SK-N-SH treated with all-trans-retinoic acid at 6 μM for 48 hours (cell line): ENCODE results near the gene ARID1B.

Experiments
- ATAC-seq: fragments of 200-7000 bp; cut with Tn5 transposase; 3 replicates; pipeline ENCODE4 v1.9.1; 2020; ENCODE audit warnings: mild to moderate bottlenecking, moderate library complexity
- ARNTL ChIP-seq: fragments of 450-650 bp; formaldehyde crosslinking; IDR thresholded peaks from 2 replicates; pipeline ENCODE4 v1.5.0; 2020; ENCODE audit warnings: low read depth, mild to moderate bottlenecking, moderate library complexity, borderline replicate concordance
- BACH2 ChIP-seq: fragments of 250-450 bp; sonication (Bioruptor Pico); IDR thresholded peaks from 2 replicates; pipeline ENCODE4 v1.9.0; 2021; ENCODE audit warnings: mild to moderate bottlenecking, borderline replicate concordance
- CSDC2 ChIP-seq: fragments of 250-450 bp; sonication (Bioruptor Pico); IDR thresholded peaks from 2 replicates; pipeline ENCODE4 v1.5.0; 2020; ENCODE audit warnings: mild to moderate bottlenecking, moderate library complexity
- ESRRG ChIP-seq: fragments of 250-450 bp; sonication (Bioruptor Pico); IDR thresholded peaks from 2 replicates; pipeline ENCODE4 v1.6.1; 2021; ENCODE audit warnings: mild to moderate bottlenecking
- OSR1 ChIP-seq: fragments of 250-450 bp; sonication (Bioruptor Pico); IDR thresholded peaks from 2 replicates; pipeline ENCODE4 v1.8.0; 2022; ENCODE audit warnings: moderate library complexity, mild to moderate bottlenecking, inconsistent platforms
- RARB ChIP-seq: fragments of 250-450 bp; sonication (Bioruptor Pico); IDR thresholded peaks from 2 replicates; pipeline ENCODE4 v1.8.0; 2021; ENCODE audit warnings: mild to moderate bottlenecking, moderate library complexity
- SNAI2 ChIP-seq: fragments of 250-450 bp; sonication (Bioruptor Pico); IDR thresholded peaks from 2 replicates; pipeline ENCODE4 v1.5.0; 2020; ENCODE audit warnings: mild to moderate bottlenecking, moderate library complexity
- TOX ChIP-seq: fragments of 250-450 bp; sonication (Bioruptor Pico); IDR thresholded peaks from 2 replicates; pipeline ENCODE4 v1.8.0; 2021; ENCODE audit warnings: mild to moderate bottlenecking, moderate library complexity, borderline replicate concordance
- ZC3H10 ChIP-seq: fragments of 250-450 bp; sonication (Bioruptor Pico); IDR thresholded peaks from 2 replicates; pipeline ENCODE4 v1.5.1; 2021; ENCODE audit warnings: mild to moderate bottlenecking, moderate library complexity
- ZNF565 ChIP-seq: fragments of 450-650 bp; formaldehyde crosslinking; conservative IDR thresholded peaks from 2 replicates; pipeline ENCODE4 v1.5.0; 2020; ENCODE audit warnings: low read depth, mild to moderate bottlenecking, moderate library complexity
- ZNF70 ChIP-seq: fragments of 450-650 bp; formaldehyde crosslinking; IDR thresholded peaks from 2 replicates; pipeline ENCODE4 v1.5.0; 2020; ENCODE audit warnings: mild to moderate bottlenecking, moderate library complexity
- TF ChIP-seq, protein P1 (sequence below): fragments of 250-450 bp; sonication (Bioruptor Pico); IDR thresholded peaks from 2 replicates; pipeline ENCODE4 v1.5.1; 2020; ENCODE audit warnings: low read depth, mild to moderate bottlenecking, moderate library complexity
- TF ChIP-seq, protein P2 (sequence below): fragments of 250-450 bp; sonication (Bioruptor Pico); IDR thresholded peaks from 2 replicates; pipeline ENCODE4 v1.8.0; 2020; ENCODE audit warnings: mild to moderate bottlenecking, moderate library complexity, borderline replicate concordance
- TF ChIP-seq, protein P3 (sequence below): fragments of 250-450 bp; sonication (Bioruptor Pico); IDR thresholded peaks from 2 replicates; pipeline ENCODE4 v1.5.1; 2021; ENCODE audit warnings: mild to moderate bottlenecking, moderate library complexity
- TF ChIP-seq, protein P4 (sequence below): fragments of 250-450 bp; sonication (Bioruptor Pico); IDR thresholded peaks from 2 replicates; pipeline ENCODE4 v1.5.0; 2020; ENCODE audit warnings: mild to moderate bottlenecking, moderate library complexity

The ARID1B gene

DNA sequence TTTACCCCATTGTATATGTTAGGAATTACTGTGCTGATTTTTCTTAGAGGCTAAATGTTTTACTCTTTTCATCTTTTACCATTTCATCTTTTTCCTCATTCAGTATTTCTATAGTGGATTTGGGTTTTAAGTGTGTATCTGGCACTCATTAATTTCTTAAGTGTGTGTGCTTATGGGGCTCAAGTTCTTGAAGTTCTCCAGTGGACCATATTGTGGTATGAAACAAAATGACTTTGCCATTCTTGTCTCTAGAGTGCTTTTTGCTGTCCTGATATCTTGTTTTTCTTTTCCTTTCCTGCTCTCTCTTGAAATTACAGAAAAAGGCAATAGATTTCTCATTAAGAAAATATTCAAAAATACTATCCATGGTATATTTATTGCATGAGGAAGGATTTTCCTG, 123.1 kb downstream of the ARID1B start:
- no peak for ATAC-seq
- TF ChIP-seq, protein P1, sequence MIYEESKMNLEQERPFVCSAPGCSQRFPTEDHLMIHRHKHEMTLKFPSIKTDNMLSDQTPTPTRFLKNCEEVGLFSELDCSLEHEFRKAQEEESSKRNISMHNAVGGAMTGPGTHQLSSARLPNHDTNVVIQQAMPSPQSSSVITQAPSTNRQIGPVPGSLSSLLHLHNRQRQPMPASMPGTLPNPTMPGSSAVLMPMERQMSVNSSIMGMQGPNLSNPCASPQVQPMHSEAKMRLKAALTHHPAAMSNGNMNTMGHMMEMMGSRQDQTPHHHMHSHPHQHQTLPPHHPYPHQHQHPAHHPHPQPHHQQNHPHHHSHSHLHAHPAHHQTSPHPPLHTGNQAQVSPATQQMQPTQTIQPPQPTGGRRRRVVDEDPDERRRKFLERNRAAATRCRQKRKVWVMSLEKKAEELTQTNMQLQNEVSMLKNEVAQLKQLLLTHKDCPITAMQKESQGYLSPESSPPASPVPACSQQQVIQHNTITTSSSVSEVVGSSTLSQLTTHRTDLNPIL (CRISPR knock-in tag): no peak
- no peak for TF ChIP-seq RARB (CRISPR knock-in tag)
- no peak for TF ChIP-seq BACH2
- TF ChIP-seq ZC3H10 (CRISPR knock-in tag): no peak
- TF ChIP-seq TOX (CRISPR knock-in tag): no peak
- TF ChIP-seq ZNF565 (CRISPR knock-in tag): no peak
- TF ChIP-seq, protein P2, sequence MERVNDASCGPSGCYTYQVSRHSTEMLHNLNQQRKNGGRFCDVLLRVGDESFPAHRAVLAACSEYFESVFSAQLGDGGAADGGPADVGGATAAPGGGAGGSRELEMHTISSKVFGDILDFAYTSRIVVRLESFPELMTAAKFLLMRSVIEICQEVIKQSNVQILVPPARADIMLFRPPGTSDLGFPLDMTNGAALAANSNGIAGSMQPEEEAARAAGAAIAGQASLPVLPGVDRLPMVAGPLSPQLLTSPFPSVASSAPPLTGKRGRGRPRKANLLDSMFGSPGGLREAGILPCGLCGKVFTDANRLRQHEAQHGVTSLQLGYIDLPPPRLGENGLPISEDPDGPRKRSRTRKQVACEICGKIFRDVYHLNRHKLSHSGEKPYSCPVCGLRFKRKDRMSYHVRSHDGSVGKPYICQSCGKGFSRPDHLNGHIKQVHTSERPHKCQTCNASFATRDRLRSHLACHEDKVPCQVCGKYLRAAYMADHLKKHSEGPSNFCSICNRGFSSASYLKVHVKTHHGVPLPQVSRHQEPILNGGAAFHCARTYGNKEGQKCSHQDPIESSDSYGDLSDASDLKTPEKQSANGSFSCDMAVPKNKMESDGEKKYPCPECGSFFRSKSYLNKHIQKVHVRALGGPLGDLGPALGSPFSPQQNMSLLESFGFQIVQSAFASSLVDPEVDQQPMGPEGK (CRISPR knock-in tag): no peak
- TF ChIP-seq SNAI2 (CRISPR knock-in tag): no peak

DNA sequence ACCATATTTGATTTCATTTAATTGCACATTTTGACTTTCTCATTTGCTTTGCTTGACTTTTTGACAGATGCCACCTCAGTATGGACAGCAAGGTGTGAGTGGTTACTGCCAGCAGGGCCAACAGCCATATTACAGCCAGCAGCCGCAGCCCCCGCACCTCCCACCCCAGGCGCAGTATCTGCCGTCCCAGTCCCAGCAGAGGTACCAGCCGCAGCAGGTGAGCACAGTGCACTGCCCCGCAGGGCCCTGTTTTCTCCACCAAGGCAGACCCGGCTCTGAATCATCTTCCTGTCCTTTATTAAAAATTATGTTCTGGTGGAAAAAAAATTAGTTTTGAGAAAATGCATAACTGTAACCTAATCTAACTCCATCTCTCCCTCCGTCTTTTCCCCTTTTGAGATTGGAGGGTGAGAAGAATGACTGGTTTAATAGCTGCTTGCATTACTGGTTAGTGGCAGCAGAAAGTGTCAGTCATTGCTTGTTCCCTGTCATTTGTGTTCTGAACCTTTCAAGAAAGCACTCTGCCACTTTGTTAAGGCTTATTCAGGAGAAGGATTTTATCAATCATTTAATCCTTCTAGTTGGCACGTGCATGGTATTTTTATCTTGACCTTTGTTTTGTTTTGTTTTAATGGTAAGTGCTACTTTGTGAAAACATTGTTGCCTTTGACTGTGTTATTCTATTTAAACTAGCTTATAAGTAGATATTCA, 124.3 kb downstream of the ARID1B start:
- TF ChIP-seq CSDC2: no peak
- no peak for TF ChIP-seq ARNTL (CRISPR knock-in tag)
- TF ChIP-seq, protein P2 (CRISPR knock-in tag): no peak
- TF ChIP-seq RARB (CRISPR knock-in tag): no peak
- TF ChIP-seq ZC3H10 (CRISPR knock-in tag): no peak
- ATAC-seq: peak; percentile 82

DNA sequence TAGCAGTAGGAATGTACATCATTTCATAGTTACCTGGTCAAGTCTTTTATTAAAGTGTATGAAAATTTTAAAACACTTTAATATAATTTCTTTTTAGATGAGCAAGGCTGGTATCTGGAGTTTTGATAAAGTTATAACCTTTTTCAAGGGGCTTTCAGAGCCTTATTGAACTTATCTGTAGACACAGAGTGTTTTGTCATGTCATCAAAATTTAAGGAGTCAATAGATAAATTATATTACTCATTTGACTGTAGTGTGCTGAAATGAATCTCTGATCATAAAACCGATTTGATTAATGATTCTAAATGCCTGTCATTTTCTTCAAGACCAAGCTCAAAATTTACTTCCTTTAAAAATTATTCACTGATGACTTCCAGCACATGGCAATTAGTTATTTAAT, 125.6 kb downstream of the ARID1B start:
- no peak for ATAC-seq
- TF ChIP-seq, protein P2 (CRISPR knock-in tag): no peak
- TF ChIP-seq, protein P3, sequence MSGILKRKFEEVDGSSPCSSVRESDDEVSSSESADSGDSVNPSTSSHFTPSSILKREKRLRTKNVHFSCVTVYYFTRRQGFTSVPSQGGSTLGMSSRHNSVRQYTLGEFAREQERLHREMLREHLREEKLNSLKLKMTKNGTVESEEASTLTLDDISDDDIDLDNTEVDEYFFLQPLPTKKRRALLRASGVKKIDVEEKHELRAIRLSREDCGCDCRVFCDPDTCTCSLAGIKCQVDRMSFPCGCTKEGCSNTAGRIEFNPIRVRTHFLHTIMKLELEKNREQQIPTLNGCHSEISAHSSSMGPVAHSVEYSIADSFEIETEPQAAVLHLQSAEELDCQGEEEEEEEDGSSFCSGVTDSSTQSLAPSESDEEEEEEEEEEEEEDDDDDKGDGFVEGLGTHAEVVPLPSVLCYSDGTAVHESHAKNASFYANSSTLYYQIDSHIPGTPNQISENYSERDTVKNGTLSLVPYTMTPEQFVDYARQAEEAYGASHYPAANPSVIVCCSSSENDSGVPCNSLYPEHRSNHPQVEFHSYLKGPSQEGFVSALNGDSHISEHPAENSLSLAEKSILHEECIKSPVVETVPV: no peak
- TF ChIP-seq SNAI2 (CRISPR knock-in tag): no peak
- TF ChIP-seq CSDC2: no peak
- no peak for TF ChIP-seq ZNF70 (CRISPR knock-in tag)
- no peak for TF ChIP-seq ESRRG (CRISPR knock-in tag)
- TF ChIP-seq RARB (CRISPR knock-in tag): no peak
- TF ChIP-seq, protein P4, sequence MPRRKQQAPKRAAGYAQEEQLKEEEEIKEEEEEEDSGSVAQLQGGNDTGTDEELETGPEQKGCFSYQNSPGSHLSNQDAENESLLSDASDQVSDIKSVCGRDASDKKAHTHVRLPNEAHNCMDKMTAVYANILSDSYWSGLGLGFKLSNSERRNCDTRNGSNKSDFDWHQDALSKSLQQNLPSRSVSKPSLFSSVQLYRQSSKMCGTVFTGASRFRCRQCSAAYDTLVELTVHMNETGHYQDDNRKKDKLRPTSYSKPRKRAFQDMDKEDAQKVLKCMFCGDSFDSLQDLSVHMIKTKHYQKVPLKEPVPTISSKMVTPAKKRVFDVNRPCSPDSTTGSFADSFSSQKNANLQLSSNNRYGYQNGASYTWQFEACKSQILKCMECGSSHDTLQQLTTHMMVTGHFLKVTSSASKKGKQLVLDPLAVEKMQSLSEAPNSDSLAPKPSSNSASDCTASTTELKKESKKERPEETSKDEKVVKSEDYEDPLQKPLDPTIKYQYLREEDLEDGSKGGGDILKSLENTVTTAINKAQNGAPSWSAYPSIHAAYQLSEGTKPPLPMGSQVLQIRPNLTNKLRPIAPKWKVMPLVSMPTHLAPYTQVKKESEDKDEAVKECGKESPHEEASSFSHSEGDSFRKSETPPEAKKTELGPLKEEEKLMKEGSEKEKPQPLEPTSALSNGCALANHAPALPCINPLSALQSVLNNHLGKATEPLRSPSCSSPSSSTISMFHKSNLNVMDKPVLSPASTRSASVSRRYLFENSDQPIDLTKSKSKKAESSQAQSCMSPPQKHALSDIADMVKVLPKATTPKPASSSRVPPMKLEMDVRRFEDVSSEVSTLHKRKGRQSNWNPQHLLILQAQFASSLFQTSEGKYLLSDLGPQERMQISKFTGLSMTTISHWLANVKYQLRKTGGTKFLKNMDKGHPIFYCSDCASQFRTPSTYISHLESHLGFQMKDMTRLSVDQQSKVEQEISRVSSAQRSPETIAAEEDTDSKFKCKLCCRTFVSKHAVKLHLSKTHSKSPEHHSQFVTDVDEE (CRISPR knock-in tag): no peak
- no peak for TF ChIP-seq OSR1 (CRISPR knock-in tag)
